Measurements from ENCODE around the gene VWF. TPM values are rescaled to one million over a fixed set of nuclear protein-coding genes. Genes with fewer than 3 reads are reported as not detected.
"Not testable (repeated sequence)": the region's sequence is repeated elsewhere in the genome, so short reads cannot be mapped to it uniquely, and the experiment has no call there.

The VWF gene
- total RNA-seq: 100 to 1,000 TPM; 366 to 375 TPM
- long read RNA-seq, donor 1, full-length matches to known transcripts: 2 of 150 reads
- long read RNA-seq, donor 1, partial matches to known transcripts: 136 of 150 reads
- long read RNA-seq, donor 1, other reads (novel, unspliced or antisense): 12 of 150 reads
- long read RNA-seq, donor 2, partial matches to known transcripts: 211 of 230 reads
- long read RNA-seq, donor 2, other reads (novel, unspliced or antisense): 19 of 230 reads

DNA sequence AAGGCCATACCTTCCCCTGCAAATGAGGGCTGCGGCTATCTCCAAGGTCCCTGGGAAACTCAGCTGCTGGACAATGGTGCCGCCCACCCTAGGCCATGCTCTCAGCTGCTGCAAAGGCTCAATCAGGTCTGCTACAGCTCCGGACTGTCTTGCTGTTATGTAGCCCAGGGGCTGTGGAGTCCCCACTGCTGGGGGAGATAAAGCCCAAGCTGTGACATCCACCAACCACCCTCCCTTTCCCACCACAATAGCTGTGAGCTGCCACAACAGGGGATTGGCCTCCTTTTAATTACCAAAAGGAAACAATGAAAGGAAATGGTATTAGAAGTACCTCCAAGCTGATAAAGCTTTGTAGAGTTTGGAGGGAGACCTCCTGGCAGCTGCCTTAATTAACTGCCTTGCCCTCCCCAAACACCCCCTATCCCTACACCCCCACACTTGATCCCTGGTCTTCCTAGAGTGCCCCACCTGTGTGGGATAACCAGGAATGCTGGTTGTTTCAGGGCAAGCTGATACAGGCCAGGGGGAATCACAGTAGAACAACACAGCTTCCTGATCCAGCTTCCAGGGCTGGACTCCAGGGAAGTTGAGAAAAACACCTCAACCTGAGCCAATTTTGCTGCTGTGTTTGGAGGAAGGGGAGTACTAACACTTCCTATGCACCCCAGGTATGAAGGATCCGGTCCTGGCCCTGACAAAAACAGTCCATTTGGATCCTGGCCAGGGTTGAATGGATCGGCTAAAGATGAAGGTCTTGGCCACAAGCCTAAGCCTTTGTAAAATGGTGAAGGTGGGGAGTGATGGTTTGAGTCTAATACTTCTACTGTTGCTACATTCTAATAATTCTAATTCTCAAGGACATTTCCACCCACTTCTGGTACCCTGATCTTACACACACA lies at the start of gene VWF:
Gene VWF, minus strand, starts transcription at position 260 of the 899 bp plus-strand sequence. CDS start 1,474 bp downstream, outside the sequence.
- intact Hi-C loops (cut with DNase I): no loop called here
- peak; percentile 62 for DNase-seq (ENCODE audit: low spot score)

DNA sequence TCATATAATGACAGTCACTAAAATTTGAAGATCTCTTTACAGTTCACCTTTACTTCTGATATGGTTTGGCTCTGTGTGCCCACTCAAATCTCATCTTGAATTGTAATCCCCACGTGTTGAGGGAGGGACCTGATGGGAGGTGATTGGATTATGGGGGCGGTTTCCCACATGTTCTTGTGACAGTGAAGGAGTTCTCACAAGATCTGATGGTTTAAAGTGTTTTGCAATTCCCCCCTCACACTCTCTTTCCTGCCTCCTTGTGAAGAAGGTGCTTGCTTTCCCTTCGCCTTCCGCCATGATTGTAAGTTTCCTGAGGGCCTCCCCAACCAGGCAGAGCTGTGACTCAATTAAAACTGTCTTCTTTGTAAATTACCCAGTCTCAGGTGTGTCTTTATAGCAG lies 48.4 kb upstream of the VWF start:
- intact Hi-C loops (cut with DNase I): no loop called here
- no peak for DNase-seq (ENCODE audit: low spot score)

DNA sequence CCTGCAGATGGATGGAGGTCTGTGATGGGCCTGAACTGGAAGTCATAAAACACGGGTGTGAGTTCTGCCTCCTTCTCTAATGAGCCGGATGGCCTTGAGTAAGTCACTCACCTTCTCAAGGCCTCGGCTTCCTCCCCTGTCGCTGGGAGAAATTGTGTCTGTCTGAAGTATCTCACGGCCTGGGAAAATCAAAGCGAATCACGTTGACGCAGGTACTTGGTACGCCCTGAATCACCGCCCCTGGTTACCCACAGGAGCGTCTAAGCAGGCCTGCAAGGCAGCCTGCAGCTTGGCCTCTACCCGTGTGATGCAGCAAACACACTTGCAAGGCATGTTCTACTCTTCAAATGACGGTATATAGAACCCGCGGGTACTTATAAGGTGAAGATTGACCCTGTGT lies 47.6 kb upstream of the VWF start:
- no peak for DNase-seq (ENCODE audit: low spot score)
- intact Hi-C loops (cut with DNase I): no loop called here

DNA sequence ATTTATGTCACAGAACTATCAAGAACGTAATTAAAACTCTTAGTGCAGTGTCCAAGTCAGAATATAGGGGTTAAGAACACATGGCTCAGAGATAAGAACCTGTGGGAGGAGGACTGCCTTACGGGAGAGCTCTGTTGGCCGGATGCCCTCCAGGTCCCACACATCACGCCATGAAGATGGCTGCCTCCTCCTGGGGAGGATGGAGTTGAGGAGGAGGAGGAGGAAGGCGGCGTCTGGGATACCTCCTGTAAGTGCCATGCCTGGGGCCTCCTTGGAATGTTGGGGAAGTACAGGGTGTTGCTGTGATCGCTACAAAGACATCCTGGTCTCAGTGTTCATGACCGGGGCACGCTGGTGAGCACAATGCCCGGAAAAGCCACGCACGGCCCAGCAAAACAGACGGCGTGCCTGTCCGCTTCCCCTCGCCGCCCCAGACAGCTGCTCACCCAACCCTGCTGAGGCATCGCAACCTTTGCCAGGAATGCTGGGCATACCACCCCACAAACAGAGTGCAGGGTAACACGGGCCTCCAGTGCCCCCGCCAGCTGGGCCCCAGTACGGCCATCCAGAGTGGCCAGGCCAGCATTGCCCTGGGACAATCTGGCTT lies 47.0 kb upstream of the VWF start:
- peak; percentile 84 for DNase-seq (ENCODE audit: low spot score)
- intact Hi-C loops (cut with DNase I): no loop called here

DNA sequence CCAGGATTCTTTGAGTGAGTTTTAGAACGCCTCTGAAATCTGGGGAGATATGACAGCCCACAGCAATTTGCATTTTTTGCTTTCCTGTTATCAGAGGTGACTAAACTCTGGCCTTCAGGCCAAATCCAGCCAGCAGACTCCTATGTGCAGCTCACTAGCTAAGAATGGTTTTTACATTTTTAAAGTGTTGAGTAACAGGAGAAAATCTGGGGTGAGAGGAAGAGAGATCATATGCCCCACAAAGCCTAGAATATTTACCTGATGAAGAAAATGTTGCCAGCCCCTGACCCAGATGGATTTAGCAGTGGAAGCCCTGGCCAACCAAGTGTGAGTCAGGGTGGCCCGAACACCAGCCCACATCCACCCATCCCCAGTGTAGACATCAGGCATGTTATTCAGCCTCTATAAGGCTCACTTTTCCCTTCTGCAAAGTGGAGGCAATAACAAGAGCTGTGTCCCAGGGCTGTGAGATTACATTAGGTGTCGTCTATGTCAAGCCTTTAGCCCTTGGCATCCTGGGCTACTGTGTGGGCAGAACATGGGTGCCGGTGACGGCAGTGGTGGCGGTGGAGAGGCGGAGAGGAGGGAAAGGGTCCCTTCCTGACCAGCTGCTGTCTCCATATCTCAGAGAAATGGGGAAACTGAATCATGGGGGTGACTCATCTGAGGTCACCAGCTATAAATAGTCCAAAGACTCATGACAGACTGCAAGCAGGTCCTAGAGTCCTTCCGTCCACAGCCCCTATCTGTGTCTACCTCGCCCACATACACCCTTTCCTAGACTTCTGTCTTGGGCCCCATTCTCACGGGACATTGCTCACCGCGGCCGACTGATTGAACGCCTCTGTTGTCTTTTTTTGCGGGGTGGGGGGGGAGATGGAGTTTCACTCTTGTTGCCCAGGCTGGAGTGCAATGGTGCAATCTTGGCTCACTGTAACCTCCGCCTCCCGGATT lies 43.1 kb upstream of the VWF start:
- intact Hi-C loops (cut with DNase I): no loop called here
- peak; percentile 91 for DNase-seq (ENCODE audit: low spot score)

DNA sequence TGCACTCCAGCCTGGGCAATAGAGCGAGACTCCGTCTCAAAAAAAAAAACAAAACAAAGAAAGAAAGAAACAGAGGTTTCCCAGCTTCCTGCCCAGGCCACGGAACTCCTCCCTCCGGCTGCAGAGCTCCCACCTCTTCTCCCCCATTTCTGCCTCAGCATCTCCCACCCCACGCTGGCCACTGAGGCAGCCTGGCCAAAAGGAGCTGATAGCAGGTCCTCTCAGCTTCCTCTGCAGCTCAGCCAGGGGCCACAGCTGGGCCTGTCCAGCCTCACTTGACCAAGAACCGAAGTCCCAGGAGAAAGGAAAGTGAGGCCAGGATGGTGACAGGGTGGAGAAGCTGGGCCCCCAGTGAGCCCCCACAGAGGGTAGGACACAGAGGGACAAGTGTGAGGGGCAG lies 42.3 kb upstream of the VWF start:
- intact Hi-C loops (cut with DNase I): no loop called here
- DNase-seq (ENCODE audit: low spot score): no peak

DNA sequence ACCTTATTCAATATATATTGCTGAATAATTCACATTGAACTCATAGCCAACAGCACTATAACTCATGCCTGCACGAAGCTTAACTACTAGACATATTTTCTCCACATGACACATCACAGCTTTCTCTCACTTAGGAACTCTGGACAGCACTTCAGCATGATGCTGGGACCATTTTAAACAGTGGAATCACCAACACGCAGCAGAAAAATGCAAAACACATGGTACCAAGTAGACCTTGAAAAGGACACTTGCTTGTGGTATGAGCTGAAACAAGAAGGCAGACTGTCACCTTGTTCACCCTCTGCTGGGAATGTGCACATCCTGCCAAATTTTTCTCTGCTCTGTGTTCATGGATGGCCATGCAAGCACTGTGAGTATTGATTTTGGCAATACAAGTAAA lies 40.9 kb upstream of the VWF start:
- intact Hi-C loops (cut with DNase I): no loop called here

DNA sequence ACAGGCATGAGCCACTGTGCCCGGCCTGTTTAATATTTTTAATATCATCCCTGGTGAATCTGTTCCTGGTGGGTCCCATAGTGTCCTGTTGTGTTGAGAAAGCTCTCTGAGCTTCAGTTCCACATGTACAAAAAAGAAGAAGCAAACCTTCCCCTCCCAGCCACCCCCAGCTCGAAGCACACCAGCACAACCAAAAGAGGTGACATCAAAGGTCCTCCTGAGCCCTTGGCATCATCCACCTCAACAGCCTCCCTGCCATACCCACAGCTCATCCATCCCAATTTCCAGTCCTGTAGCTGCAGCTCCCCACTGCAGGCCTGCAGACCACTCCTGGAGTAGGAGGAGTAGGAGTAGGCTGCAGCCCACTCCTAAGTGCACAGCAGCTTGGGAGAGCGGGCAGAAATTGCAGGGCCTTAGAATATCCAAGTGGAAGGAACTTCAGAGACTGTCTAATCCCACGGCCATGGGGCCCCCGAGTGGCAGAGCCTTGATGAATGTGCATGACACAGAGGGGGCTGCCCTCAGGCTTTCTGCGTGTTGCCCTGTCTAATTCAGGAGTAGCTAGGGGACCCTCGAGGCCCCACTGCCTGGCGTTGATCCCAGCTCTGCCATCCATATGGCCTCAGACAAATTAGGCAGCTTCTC lies 39.1 kb upstream of the VWF start:
- intact Hi-C loops (cut with DNase I): no loop called here

More for the DNA sequence above, 40.9 kb upstream of the VWF start:
- no peak for DNase-seq (ENCODE audit: low spot score)

DNA sequence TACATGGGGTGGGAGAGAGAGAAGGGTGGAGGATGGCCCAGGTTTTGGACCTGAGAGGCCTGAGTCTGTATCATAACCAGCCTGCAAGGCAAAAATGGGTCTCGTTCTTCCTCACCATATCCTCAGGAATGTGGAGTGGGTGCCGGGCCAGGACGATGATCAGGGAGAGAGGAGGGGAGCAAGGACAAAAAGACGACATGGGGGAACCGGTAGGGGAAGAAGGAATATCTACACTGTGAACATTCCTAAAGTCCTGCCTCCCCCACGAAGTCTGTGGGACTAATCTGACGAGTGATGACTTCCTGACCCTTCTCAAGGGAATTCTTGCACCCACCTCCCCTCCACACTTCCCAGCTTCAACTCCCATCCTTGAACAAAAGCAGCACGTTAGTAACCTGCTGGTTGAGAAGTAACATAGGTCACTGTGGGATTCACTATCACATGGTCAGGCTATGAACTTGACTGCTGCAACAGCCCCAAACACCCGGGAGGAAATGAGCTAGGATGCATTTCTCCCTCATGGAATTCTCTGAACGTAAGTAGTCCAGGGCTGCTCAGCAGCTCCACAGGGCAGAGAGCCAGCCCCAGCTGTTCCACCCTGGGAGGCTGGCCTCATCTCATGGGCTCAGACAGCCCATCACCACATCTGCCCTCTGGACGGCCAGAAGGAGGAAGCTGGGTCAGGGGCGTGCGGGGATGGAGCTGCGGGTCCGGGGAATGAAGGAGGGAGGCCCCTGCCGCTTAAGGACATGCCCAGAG lies 36.8 kb upstream of the VWF start:
- DNase-seq (ENCODE audit: low spot score): no peak
- intact Hi-C loops (cut with DNase I): no loop called here

More for the DNA sequence above, 39.1 kb upstream of the VWF start:
- no peak for DNase-seq (ENCODE audit: low spot score)

DNA sequence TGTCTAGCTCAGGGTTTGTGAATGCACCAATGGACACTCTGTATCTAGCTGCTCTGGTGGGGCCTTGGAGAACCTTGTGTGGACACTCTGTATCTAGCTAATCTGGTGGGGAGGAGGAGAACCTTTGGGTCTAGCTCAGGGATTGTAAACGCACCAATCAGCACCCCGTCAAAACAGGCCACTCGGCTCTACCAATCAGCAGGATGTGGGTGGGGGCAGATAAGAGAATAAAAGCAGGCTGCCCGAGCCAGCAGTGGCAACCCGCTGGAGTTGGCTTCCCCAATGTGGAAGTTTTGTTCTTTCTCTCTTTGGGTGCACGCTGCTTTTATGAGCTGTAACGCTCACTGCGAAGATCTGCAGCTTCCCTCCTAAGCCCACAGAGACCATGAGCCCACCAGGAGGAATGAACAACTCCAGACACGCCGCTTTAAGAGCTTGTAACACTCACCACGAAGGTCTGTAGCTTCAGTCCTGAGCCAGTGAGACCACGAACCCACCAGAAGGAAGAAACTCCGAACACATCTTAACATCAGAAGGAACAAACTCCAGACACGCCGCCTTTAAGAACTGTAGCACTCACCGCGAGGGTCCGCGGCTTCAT lies 35.7 kb upstream of the VWF start:
- intact Hi-C loops (cut with DNase I); DNase-seq (ENCODE audit: low spot score): not testable (repeated sequence)

DNA sequence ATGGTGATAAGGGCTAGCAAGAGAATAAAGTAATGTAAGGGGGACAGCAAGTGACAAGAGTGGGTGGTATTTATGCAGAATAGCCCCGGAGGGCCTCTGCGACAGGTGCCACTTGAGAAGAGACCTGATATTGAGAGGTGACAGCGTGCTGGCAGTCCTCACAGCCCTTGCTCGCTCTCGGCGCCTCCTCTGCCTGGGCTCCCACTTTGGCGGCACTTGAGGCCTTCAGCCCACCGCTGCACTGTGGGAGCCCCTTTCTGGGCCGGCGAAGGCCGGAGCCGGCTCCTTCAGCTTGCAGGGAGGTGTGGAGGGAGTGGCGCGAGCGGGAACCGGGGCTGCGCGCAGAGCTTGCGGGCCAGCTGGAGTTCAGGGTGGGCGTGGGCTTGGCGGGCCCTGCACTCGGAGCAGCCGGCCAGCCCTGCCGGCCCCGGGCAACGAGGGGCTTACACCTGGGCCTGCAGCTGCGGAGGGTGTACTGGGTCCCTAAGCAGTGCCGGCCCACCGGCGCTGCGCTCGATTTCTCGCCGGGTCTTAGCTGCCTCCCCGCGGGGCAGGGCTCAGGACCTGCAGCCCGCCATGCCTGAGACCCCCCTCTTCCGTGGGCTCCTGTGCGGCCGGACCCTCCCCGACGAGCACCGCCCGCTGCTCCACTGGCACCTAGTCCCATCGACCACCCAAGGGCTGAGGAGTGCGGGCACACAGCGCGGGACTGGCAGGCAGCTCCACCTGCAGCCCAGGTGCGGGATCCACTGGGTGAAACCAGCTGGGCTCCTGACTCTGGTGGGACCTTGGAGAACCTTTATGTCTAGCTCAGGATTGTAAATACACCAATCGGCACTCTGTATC lies 34.9 kb upstream of the VWF start:
- DNase-seq (ENCODE audit: low spot score); intact Hi-C loops (cut with DNase I): not testable (repeated sequence)

DNA sequence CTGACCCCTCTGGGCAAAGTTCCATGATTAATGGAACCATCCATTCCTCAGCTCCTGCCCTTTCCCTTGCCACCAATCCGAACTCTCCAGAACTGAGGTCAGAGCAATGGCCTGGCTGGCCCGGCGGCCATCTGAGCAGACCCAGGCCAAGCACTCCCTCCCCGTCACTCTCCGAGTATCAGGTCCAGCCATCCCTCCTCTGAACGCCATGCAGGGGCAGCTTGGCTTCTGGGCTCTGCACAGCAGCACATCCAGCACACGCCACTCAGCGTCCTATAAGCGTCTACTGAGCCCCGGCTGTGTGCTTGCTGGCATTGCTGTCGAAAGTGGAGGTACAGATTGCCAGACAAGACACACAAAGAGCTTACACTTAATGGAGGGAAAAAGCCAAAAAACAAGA lies 34.3 kb upstream of the VWF start:
- DNase-seq (ENCODE audit: low spot score): no peak
- intact Hi-C loops (cut with DNase I): no loop called here

DNA sequence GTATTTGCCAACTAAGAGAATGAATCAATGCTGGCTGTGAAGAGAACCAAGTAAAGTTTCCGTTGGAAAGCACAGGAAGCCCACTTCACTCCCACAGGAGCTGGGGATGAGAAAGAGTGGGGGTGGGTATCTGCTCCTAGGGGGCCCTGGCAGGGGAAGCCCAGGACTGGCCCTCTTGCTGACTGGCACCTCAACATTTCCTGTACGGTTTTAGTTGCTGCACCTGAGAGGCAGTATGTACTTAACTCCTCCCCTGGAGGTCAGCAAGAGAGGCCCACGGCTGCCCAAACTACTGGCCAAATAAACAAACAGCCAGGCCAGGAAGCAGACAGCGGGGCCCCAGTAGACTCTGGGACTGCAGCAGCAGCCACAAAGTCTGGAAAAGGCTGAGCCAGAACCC lies 33.8 kb upstream of the VWF start:
- intact Hi-C loops (cut with DNase I): no loop called here
- DNase-seq (ENCODE audit: low spot score): no peak

DNA sequence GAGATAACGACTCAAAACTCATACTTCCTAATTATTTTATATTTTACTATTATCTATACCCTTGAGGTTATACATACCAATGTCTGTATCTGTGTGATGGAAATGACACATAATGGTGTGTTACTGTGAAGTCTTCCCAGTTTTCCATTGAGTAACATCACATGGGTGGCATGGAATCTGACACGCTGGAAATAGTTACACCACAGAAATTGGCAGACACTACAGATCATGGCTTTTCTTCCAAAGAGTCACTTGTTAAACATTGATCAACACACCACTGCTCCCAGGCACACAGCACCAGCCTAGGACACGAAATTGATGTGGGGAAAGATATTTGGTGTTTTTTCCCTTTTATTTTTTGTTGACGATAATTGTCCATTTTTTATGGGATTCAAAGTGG lies 33.0 kb upstream of the VWF start:
- no peak for DNase-seq (ENCODE audit: low spot score)
- intact Hi-C loops (cut with DNase I): no loop called here

DNA sequence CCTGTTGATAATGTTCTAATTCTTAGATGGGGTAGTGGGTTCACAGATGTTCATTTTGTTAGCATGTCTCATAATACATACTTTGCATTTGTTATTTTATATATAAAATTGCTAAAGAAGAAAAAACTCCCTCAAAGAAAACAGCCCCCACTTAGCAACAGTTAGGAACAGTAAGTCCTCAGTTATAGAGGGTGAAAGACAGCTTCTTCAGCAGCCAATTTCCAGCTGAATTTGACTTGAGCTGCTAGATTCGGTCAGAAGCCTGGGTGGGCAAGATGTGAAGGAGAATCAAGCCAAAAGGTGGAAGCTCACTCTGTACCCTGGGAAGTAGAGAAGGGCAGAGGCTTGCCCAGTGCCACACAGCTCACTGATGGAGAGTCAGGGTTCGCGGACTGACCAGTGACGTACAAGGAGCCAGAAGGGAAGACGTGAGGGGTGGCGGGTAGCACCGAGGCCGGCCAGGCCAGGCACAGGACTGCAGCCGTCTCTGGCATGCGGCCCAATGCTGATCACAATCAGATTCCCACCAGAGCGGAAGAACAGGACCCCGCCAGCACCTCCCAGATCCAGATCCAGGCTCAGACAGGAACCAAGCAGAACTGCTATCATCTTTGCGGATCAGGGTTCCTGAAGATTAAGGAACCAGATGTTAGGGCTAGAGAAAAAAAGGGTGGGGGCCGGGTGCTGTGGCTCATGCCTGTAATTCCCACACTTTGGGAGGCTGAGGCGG lies 30.4 kb upstream of the VWF start:
- DNase-seq (ENCODE audit: low spot score): peak; percentile 89
- intact Hi-C loops (cut with DNase I): no loop called here

DNA sequence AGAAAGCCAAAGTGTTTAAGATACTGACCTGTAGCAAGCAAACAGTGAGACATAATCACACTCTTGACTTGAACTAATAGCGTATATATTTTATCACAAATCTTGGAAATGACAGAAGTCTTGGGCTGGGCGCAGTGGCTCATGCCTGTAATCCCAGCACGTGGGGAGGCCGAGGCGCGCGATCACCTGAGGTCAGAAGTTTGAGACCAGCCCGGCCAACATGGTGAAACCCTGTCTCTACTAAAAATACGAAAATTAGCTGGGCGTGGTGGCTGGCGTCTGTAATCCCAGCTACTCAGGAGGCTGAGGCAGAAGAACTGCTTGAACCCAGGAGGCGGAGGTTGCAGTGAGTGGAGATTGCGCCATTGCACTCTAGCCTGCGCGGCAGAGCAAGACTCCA lies 24.3 kb upstream of the VWF start:
- intact Hi-C loops (cut with DNase I): not testable (repeated sequence)
- DNase-seq (ENCODE audit: low spot score): peak; percentile 32
